Mucosa of stomach (tissue), 1 donor: Measurements from ENCODE around the gene ADARB1.
A peak's percentile ranks its signal among the peaks of the same experiment; 100 is the strongest.
"Not testable (repeated sequence)": the region's sequence is repeated elsewhere in the genome, so short reads cannot be mapped to it uniquely, and the experiment has no call there.

Experiments used
- H3K27me3 ChIP-seq: one replicate; pipeline ENCODE4 v1.7.0; 2013; ENCODE audit warnings: mild to moderate bottlenecking, low read length; ENCODE audit not compliant: control insufficient read depth, insufficient read depth
- H3K36me3 ChIP-seq: one replicate; pipeline ENCODE4 v1.7.0; 2013; ENCODE audit warnings: low read length; ENCODE audit not compliant: control insufficient read depth, insufficient read depth
- H3K4me1 ChIP-seq: one replicate; pipeline ENCODE4 v1.7.0; 2013; ENCODE audit warnings: mild to moderate bottlenecking, low read length; ENCODE audit not compliant: control insufficient read depth, insufficient read depth
- H3K4me3 ChIP-seq: one replicate; pipeline ENCODE4 v1.7.0; 2013; ENCODE audit warnings: low read length
- H3K9ac ChIP-seq: one replicate; pipeline ENCODE4 v1.7.0; 2013; ENCODE audit warnings: mild to moderate bottlenecking, low read length, moderate library complexity
- H3K9me3 ChIP-seq: one replicate; pipeline ENCODE4 v1.7.0; 2013; ENCODE audit warnings: mild to moderate bottlenecking, low read length, moderate library complexity; ENCODE audit not compliant: control insufficient read depth
- donor health status: Pancreatic carcinoma.

ADARB1 gene, protein sequence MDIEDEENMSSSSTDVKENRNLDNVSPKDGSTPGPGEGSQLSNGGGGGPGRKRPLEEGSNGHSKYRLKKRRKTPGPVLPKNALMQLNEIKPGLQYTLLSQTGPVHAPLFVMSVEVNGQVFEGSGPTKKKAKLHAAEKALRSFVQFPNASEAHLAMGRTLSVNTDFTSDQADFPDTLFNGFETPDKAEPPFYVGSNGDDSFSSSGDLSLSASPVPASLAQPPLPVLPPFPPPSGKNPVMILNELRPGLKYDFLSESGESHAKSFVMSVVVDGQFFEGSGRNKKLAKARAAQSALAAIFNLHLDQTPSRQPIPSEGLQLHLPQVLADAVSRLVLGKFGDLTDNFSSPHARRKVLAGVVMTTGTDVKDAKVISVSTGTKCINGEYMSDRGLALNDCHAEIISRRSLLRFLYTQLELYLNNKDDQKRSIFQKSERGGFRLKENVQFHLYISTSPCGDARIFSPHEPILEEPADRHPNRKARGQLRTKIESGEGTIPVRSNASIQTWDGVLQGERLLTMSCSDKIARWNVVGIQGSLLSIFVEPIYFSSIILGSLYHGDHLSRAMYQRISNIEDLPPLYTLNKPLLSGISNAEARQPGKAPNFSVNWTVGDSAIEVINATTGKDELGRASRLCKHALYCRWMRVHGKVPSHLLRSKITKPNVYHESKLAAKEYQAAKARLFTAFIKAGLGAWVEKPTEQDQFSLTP

DNA sequence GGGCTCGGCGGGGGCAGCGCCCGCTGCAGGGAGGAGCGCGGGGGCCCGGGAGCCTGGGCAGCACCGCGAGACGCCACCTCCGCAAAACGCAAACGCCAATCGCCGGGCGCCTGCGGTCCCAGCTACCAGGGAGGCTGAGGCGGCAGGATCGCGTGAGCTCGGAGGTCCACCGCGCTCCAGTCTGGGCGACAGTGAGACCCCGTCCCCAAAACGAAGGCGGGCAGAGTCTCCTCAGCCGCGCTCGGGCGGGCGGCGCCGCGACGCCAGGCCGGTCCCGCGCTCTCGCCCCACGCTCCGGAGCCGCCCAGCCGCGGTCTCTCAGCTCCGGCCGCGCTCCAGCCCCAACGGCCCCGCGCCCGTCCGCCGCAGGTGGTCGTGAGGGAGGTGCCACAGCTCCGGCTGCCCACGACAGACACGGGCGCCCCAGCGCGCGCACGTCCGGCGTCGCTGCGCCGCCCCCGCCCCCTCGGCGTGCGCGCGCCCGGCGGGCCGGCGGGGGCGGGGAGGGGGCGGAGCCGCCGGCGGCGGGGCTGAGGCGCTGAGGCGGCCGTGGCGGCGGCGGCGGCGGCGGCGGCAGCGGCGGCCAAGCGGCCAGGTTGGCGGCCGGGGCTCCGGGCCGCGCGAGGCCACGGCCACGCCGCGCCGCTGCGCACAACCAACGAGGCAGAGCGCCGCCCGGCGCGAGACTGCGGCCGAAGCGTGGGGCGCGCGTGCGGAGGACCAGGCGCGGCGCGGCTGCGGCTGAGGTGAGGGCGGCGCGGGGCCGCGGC, at the start of gene ADARB1:
TSS of gene ADARB1 (plus strand) at position 533 of the 770 bp plus-strand sequence. CDS start 97,077 bp downstream, outside the sequence.
- H3K9ac ChIP-seq = peak within 1 kb of the TSS; percentile 64
- no peaks in the 10 kb centered on the region for H3K9me3 ChIP-seq
- peaks cover 14% of the 10 kb centered on the region for H3K27me3 ChIP-seq

DNA sequence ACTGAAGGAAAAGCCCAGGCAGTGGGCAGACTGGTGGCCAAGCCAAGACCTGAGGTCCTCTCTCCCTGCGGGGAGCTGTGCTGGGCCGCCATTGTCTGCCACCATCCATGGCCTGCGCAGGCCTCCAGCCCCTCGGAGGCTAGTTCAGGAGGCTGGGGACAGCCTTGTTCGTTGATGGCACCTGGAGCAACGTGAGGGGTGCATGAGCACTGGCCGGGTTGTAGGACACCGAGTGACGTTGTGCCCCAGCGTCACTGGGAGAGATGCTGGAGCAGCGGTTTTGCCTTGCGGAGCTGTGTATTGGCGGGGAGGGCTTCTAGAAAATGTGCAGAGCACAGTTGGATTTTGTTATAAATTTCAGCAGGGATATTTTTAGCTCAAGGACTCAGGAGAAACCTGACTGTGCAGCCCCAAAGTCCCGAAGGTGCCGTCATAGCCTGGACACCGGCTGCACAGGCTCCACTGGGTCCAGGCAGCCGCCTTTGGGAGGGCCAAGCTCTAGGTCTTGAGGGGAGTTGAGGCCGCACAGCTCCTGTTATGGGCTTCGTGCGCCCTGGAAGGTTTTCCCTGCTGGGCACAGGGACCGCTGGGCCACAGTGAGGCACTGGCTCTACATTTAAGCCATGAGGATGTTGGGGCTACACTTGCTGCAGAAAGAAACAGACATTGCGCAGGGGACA, 48.2 kb upstream of the ADARB1 start:
- Histone ChIP-seq H3K27me3 (peaks cover 13% of the 10 kb centered on the region), H3K9me3 (no peaks in the 10 kb centered on the region), H3K4me1 (peaks cover 4% of the 10 kb centered on the region)

More for the DNA sequence above, at the start of gene ADARB1:
- peak within 1 kb of the TSS; percentile 46 for H3K4me3 ChIP-seq
- peaks cover 6% of the 10 kb centered on the region for H3K4me1 ChIP-seq
- H3K36me3 ChIP-seq = no peaks in the 10 kb centered on the region

DNA sequence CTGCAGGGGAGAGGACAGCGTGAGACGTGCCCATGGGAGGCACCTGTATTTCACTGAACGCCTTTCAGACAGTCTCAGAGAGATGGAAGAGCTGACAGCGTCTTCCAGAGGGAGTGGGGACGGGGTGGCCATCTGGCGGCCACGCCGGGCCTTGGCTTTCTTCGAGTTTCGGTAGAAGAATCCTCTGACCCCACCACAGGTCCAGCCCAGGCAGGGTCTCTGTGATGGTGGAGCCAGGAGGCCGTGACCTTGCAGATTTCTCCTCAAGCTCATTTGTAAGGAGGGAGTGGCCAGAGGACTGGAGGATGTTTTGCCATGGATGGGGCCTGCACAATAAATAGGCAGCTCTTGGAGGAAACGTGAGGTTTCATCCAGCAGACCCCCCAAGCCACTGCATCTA, 47.6 kb upstream of the ADARB1 start:
- Histone ChIP-seq H3K4me1 (peaks cover 4% of the 10 kb centered on the region), H3K9ac (no peak overlapping the region), H3K36me3 (no peaks in the 10 kb centered on the region), H3K4me3 (no peak overlapping the region), H3K9me3 (no peaks in the 10 kb centered on the region), H3K27me3 (peaks cover 19% of the 10 kb centered on the region)

More for the DNA sequence above, 48.2 kb upstream of the ADARB1 start:
- Histone ChIP-seq H3K36me3 (no peaks in the 10 kb centered on the region), H3K9ac (no peak overlapping the region), H3K4me3 (no peak overlapping the region)

DNA sequence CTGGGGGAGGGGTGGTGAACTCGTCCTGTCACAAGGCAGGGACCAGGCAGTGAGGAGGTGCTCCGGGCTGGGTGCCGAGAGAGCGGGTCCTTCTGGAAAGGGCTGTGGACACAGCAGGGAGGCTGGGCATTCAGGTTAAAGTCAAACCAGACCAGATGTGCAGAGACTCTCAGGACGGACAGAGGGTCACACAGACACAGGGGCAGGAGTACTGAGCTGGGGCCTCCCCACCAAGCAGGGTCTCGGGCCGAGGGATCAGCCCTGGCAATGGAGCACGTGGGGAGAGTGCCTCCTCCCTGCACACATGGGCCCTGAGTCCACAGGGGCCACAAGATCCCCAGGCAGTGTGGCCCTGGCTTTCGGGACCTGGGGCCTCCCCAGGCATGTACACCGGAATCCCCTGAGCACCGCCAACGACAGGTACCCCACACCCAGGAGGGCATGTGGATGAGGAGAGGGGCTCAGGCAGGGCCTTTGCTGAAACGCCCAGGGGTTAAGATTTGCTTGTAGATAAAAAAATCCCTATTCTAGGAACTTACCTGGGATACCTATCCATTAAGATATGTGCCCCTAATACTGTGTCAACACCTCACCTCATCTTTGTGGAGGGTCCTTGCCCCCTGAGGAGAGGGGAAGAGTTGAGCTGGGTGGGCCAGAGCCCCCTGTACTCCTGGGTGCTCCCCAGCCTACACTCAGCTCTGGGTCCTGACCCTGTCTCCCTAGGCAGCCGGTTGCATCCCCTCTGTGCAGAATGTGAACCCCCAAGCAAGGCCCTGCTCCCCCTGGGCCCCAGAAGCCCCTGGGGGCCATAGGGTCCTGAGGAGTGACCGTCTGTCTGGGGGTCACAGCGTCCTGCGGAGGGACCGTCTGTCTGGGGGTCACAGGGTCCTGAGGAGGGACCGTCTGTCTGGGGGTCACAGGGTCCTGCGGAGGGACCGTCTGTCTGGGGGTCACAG, 46.9 kb upstream of the ADARB1 start:
- Histone ChIP-seq H3K27me3 (peaks cover 23% of the 10 kb centered on the region), H3K4me3 (no peak overlapping the region), H3K9me3 (no peaks in the 10 kb centered on the region), H3K36me3 (no peaks in the 10 kb centered on the region), H3K4me1 (peaks cover 4% of the 10 kb centered on the region), H3K9ac (no peak overlapping the region)

DNA sequence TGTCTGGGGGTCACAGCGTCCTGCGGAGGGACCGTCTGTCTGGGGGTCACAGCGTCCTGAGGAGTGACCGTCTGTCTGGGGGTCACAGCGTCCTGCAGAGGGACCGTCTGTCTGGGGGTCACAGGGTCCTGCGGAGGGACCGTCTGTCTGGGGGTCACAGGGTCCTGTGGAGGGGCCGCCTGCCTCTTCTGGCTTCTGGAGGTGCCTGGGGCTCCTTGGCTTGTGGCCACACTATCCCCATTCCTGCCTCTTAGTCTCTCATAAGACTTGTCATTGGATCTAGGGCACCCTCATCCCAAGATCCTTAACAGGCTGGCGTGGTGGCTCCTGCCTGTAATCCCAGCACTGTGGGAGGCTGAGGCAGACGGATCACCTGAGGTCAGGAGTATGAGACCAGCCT, 45.7 kb upstream of the ADARB1 start:
- not testable (repeated sequence) for H3K36me3 ChIP-seq, H3K4me1 ChIP-seq, H3K9me3 ChIP-seq, H3K4me3 ChIP-seq, H3K9ac ChIP-seq
- H3K27me3 ChIP-seq = peaks cover 23% of the 10 kb centered on the region

DNA sequence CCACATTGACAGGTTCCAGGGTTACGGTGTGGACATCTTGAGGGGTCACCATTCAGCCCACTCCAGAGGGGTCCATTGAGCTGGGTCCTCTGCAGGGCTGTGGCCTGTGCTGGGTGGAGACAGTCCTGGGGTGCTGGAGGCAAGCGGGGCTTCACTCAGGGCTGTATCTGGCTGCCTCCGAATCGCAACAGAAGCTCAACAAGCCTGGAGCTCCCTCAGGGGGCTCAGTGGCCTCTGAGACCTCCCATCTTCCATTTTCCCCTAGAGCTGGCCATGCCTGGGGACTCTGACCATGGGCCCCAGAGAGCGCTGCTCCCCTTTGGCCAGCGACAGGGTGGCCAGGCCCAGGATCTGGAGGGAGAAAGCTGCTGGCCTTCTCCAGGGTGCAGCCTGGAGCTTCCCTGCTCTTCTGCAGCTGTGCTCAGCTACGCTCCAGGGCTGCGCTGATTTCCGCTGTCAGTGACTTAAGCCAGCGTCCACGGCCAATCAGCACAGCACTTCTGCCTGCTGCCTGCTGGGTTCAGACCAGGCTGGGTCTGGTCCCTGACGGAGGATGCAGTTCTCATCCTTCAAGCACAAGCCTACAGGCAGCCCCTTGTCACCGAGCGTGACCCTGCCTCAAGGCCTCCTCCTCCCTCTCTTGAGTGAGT, 45.0 kb upstream of the ADARB1 start:
- H3K4me1 ChIP-seq = peaks cover 4% of the 10 kb centered on the region
- H3K36me3 ChIP-seq = no peaks in the 10 kb centered on the region
- H3K27me3 ChIP-seq = peaks cover 26% of the 10 kb centered on the region
- no peak overlapping the region for H3K4me3 ChIP-seq
- no peak overlapping the region for H3K9ac ChIP-seq
- no peaks in the 10 kb centered on the region for H3K9me3 ChIP-seq

DNA sequence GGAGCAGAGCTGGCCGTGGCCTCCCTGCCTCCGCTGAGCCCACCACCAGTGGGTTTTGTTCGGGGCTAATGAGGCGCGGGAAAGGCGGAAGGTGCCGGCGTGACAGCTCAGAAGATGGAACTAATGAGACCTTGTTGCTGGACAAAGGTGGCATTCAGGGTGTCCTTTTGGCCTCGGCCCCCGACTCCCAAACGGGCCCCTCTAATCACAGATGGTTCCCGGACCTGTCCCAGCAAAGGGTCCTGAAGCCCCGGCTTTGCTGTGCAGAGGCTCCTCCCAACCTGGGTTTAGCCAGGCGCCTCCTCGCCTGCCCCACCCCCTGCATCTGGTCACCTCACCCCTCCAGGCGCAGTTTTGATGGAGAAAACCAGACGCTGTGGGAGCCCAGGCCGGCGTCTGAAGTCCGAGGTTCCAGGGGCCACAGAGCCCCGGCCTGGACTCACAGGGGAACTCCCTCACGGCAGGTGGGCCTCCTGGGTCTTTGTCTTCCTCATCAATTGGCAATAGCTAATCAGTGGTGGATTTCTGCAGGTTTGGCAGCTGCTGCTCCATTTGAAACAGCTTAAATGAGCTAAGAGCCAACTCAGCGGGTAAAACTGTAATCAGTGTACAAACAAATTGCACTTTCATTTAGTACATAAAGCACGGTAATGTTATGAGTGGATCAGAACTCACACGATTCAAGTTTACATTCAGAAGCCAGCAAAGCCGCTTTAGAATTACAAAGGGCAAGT, 44.3 kb upstream of the ADARB1 start:
- peaks cover 26% of the 10 kb centered on the region for H3K27me3 ChIP-seq
- H3K9me3 ChIP-seq = no peaks in the 10 kb centered on the region
- peaks cover 4% of the 10 kb centered on the region for H3K4me1 ChIP-seq
- H3K9ac ChIP-seq = no peak overlapping the region
- no peaks in the 10 kb centered on the region for H3K36me3 ChIP-seq
- no peak overlapping the region for H3K4me3 ChIP-seq

DNA sequence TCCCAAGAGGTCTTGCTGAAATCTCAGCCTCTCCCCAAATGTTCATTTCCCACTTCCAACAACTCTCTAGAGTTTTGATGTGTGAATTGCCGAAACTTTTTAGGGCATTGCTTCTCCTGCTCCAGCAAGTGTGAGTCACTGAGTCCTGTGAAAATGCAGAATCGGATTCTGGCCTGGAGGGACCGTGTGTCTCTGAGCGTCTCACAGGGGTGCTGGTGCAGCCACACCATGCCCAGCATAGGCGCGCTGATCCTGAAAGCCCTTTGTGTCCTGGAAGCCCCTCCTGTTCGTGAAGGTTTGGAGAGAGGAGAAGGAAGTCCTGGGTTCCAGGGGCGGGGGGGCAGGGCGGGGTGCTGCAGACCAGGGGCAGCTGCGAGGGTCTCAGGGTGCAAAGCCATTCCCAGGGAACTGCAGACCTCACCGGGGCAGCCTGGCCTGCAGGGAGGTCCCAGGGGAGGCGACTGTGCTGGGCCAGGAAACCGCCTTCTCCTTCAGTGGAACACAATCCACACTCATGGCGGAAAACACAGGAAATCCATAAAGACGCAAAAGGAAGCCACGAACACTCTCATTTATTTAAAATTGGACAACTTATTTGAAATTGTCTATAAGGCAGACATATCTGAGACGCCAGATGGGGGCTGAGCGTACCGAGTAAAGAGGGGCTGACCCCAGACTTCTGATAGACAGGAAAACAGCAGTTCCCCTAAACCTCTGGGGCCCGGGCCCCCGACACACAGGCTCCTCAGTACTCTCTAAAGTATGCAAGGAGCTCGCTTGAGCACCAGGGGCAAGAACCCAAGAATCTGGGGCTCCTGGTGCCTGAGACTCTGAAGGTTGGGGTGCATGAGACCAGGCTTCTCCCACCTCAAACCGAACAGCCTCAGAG, 43.5 kb upstream of the ADARB1 start:
- Histone ChIP-seq H3K9ac (no peak overlapping the region), H3K36me3 (no peaks in the 10 kb centered on the region), H3K27me3 (peaks cover 26% of the 10 kb centered on the region), H3K4me1 (peaks cover 4% of the 10 kb centered on the region), H3K9me3 (no peaks in the 10 kb centered on the region), H3K4me3 (no peak overlapping the region)

DNA sequence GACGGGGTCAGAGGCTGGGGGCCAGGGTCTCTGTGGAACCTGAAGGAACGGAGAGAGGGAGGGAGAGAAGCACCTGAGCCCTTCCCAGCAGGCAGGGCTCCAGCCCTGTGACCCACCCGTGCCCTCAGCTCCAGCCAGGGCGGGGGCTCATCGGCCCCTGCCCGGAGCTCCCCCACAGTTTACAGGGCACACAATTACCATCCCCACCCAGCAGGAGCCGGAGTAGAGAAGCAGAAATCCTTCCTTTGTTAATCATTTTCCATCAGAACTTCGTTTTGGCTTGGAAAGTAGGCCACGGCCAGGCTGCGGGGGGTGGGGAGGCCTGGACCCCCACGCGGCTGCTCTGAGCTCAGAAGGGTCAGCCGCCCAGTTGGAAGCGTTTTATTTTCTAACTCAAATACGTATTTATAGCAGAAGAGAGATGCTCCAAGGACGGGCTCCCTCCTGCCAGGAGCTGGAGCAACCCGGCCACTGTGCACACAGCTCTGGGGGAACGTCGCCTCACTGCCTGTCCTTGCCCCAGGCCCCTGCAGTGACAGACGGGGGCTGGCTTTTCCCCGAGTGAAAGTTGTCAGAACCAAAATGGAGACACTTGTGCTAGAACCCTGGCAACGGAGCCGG, 42.7 kb upstream of the ADARB1 start:
- Histone ChIP-seq H3K4me1 (peaks cover 4% of the 10 kb centered on the region), H3K27me3 (peaks cover 26% of the 10 kb centered on the region), H3K9ac (no peak overlapping the region), H3K36me3 (no peaks in the 10 kb centered on the region), H3K9me3 (no peaks in the 10 kb centered on the region), H3K4me3 (no peak overlapping the region)
